Medulla oblongata (tissue), 1 donor: ENCODE results near the gene NPR2.

Experiments used
- DNase-seq: peaks from one replicate; pipeline ENCODE4 v3.0.0-alpha.2; 2015; ENCODE audit errors: extremely low spot score

Gene NPR2

DNA sequence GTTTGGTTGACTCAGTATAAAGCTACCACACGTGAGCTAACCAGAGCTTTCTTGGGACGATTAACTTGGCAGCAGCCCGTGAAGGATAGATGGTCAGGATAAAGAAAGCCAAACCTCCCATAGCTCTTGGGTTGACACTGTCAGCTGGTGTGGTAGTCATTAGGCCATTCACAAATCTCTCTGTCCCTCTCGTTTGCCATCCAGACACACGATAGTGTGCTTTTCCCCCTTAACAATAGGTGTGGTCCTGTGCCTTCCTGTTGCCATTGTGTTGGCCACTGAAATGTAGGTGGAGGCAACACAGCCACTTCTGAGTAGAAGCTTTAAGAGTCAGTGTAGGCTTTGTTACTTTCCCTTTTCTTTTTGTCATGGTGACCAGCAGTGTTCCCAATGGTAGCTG is 67.1 kb downstream of the NPR2 start:
- no peak for DNase-seq
